K562 (cell line): ENCODE measurements around the gene TSSK2. TPM values are rescaled to one million over a fixed set of nuclear protein-coding genes. Genes with fewer than 3 reads are reported as not detected.
A peak's percentile ranks its signal among the peaks of the same experiment; 100 is the strongest.

Experiments used
- ATF7 ChIP-seq: fragments of 450-650 bp; IDR thresholded peaks from 2 replicates; pipeline ENCODE4 v1.7.1; 2014; ENCODE audit warnings: mild to moderate bottlenecking, moderate library complexity
- CCAR2 ChIP-seq: fragments of 200-400 bp; formaldehyde crosslinking; IDR thresholded peaks from 2 replicates; pipeline ENCODE4 v1.6.1; 2017; ENCODE audit warnings: mild to moderate bottlenecking, low read depth, low read length
- CREM ChIP-seq: IDR thresholded peaks from 2 replicates; pipeline ENCODE4 v1.6.1; 2014; ENCODE audit warnings: antibody characterized with exemption, low read depth
- E2F3 ChIP-seq: fragments of 250-450 bp; sonication (Bioruptor Pico); IDR thresholded peaks from 2 replicates; pipeline ENCODE4 v1.4.0; 2020; ENCODE audit warnings: mild to moderate bottlenecking
- EGR1 ChIP-seq: fragments of 450-650 bp; conservative IDR thresholded peaks from 2 replicates; pipeline ENCODE4 v1.6.1; 2017; ENCODE audit warnings: mild to moderate bottlenecking
- FOS ChIP-seq: IDR thresholded peaks from 3 replicates; pipeline ENCODE4 v1.6.1; 2011; ENCODE audit not compliant: insufficient read length; ENCODE audit errors: extremely low read depth
- POLR2B ChIP-seq: fragments of 450-650 bp; IDR thresholded peaks from 2 replicates; pipeline ENCODE4 v1.6.1; 2018; ENCODE audit warnings: low read depth; ENCODE audit not compliant: partially characterized antibody
- THRA ChIP-seq: fragments of 450-650 bp; IDR thresholded peaks from 2 replicates; pipeline ENCODE4 v1.6.1; 2017; ENCODE audit warnings: mild to moderate bottlenecking, moderate library complexity
- ZNF583 ChIP-seq: fragments of 250-450 bp; sonication (Bioruptor Pico); IDR thresholded peaks from 2 replicates; pipeline ENCODE4 v1.4.0; 2020
- ZNF592 ChIP-seq: fragments of 450-650 bp; IDR thresholded peaks from 2 replicates; pipeline ENCODE4 v1.6.1; 2017; ENCODE audit warnings: antibody characterized with exemption, mild to moderate bottlenecking
- polyA plus RNA-seq, 8 experiments: library from polyadenylated mRNA; depleted of rRNA in 4 of 8; stranded (reverse) in 5 of 8; unstranded in 3 of 8; fragments of >200 nt; fragmentation: Nextera tagmentation in 2 of 8; fragmentation: Illumina TruSeq in 1 of 8; extraction: Ambion mirVana in 2 of 8; extraction: Trizol in 1 of 8; gene quantifications; 2 replicates each; pipeline versions ENCODE4 v1.2.1 to v1.2.3, GENCODE V29; 2011 to 2014; ENCODE audit warnings: inconsistent platforms in 1 of 8, missing spikeins in 1 of 8
- total RNA-seq, 7 experiments: library from RNA; depleted of rRNA in 6 of 7; stranded (reverse); fragments of >200 nt in 6 of 7; fragmentation: Illumina TruSeq in 2 of 7; extraction: Trizol in 2 of 7; gene quantifications; 2 replicates each; pipeline versions ENCODE4 v1.2.1 to v1.2.3, GENCODE V29; 2011 to 2021; ENCODE audit warnings: low replicate concordance in 1 of 7

TSSK2 gene
- total and polyA plus RNA-seq, 9 of the 15 experiments (the other 6 are each of a cell fraction or from before 2014, with no cell fraction given) = 0.04 TPM; not detected in 8

- TF ChIP-seq THRA (no peak), E2F3 (CRISPR knock-in tag) (no peak), POLR2B (no peak), CCAR2 (no peak), ZNF592 (peak; percentile 84), EGR1 (no peak), ZNF583 (CRISPR knock-in tag) (0 out of 2 replicates have a peak, but pooled peaks have one; percentile 51), ATF7 (peak; percentile 92), CREM (no peak), FOS (peak; percentile 2)
These were observed 21.7 kb upstream of the TSSK2 start (continued) for GRCh38 chr22:19109198-19110063.
